Spleen (tissue), 7 donors: Measurements from ENCODE around the gene ZNF814.

Experiments
- CTCF ChIP-seq, 11 experiments: fragments of 200-600 bp in 7 of 11; fragments of 450-650 bp in 4 of 11; sonication (generic) in 4 of 11; IDR thresholded peaks in 8 of 11; conservative IDR thresholded peaks in 3 of 11; 1 replicate in 7 of 11; 2 replicates in 4 of 11; pipeline versions ENCODE4 v1.4.0 to v1.8.0; 2016 to 2021; ENCODE audit warnings: antibody characterized with exemption in 11 of 11, inconsistent platforms in 4 of 11, mild to moderate bottlenecking in 1 of 11
- POLR2A ChIP-seq, 3 donors: fragments of 450-650 bp; IDR thresholded peaks; one replicate each; pipeline ENCODE4 v1.5.1; 2017; ENCODE audit warnings: antibody characterized with exemption in 3 of 3, mild to moderate bottlenecking in 1 of 3
- donor health status: DM: no; HTN: no; CAD: no; lungs with moderate emphysema.
- donor health status: DM: no; HTN: no; CAD: no.
- donor health status: DM: no; HTN: no; CAD: no.

GRCh38 chr19:57815247-57816075, 73.4 kb downstream of the ZNF814 start:
- TF ChIP-seq CTCF (IDR thresholded peaks at IDR 0.05 in 8 of 11, conservative IDR thresholded peaks at IDR 0.05 in 3 of 11) (no peak), POLR2A (IDR thresholded peaks at IDR 0.05) (no peak)
